K562 (cell line): ENCODE data around the gene SCAMP3. TPM values are rescaled to one million over a fixed set of nuclear protein-coding genes. Genes with fewer than 3 reads are reported as not detected.

Experiments
- ADNP ChIP-seq: fragments of 200-800 bp; sonication (Bioruptor generic); IDR thresholded peaks from 2 replicates; pipeline ENCODE4 v1.6.1; 2016; ENCODE audit warnings: missing genetic modification characterization, missing compliant biosample characterization
- ARNT ChIP-seq, 2 experiments: fragments of 450-650 bp; IDR thresholded peaks; 2 replicates each; pipeline ENCODE4 v1.6.1; 2016; ENCODE audit warnings: mild to moderate bottlenecking in 1 of 2
- CCNT2 ChIP-seq: IDR thresholded peaks from 2 replicates; pipeline ENCODE4 v1.6.1; 2011; ENCODE audit warnings: borderline replicate concordance, low read depth, mild to moderate bottlenecking, moderate library complexity, mixed read lengths, low read length; ENCODE audit not compliant: insufficient read length; ENCODE audit errors: extremely low read depth
- CTBP1 ChIP-seq: fragments of 450-650 bp; IDR thresholded peaks from 2 replicates; pipeline ENCODE4 v1.6.1; 2016; ENCODE audit warnings: borderline replicate concordance
- DACH1 ChIP-seq: fragments of 450-650 bp; IDR thresholded peaks from 2 replicates; pipeline ENCODE4 v1.6.1; 2018; ENCODE audit not compliant: partially characterized antibody
- EGR1 ChIP-seq: fragments of 450-650 bp; conservative IDR thresholded peaks from 2 replicates; pipeline ENCODE4 v1.6.1; 2017; ENCODE audit warnings: mild to moderate bottlenecking
- ELF1 ChIP-seq: fragments of 200-800 bp; sonication (Bioruptor generic); IDR thresholded peaks from 2 replicates; pipeline ENCODE4 v1.6.1; 2016; ENCODE audit warnings: missing genetic modification characterization, missing compliant biosample characterization
- ETV1 ChIP-seq: fragments of 450-650 bp; conservative IDR thresholded peaks from 2 replicates; pipeline ENCODE4 v1.6.1; 2016; ENCODE audit warnings: missing genetic modification characterization, control low read depth, low read depth, missing compliant biosample characterization
- GATAD2B ChIP-seq: fragments of 450-650 bp; IDR thresholded peaks from 2 replicates; pipeline ENCODE4 v1.6.1; 2017; ENCODE audit warnings: mild to moderate bottlenecking, borderline replicate concordance
- MTA2 ChIP-seq: fragments of 450-650 bp; IDR thresholded peaks from 2 replicates; pipeline ENCODE4 v1.6.1; 2016; ENCODE audit warnings: low read depth
- NCOR1 ChIP-seq: fragments of 450-650 bp; IDR thresholded peaks from 2 replicates; pipeline ENCODE4 v1.6.1; 2016; ENCODE audit warnings: mild to moderate bottlenecking, moderate library complexity
- NR1H2 ChIP-seq: sonication (generic); formaldehyde crosslinking; IDR thresholded peaks from 2 replicates; pipeline ENCODE4 v1.4.0; 2020; ENCODE audit warnings: mild to moderate bottlenecking, missing genetic modification reagents
- RBM17 ChIP-seq: fragments of 200-400 bp; formaldehyde crosslinking; IDR thresholded peaks from 2 replicates; pipeline ENCODE4 v1.6.1; 2017; ENCODE audit warnings: low read depth, mild to moderate bottlenecking, low read length, borderline replicate concordance
- RCOR1 ChIP-seq, 2 experiments: IDR thresholded peaks; 2 replicates each; pipeline ENCODE4 v1.6.1; 2012; ENCODE audit warnings: low read depth in 2 of 2, low read length in 2 of 2, borderline replicate concordance in 1 of 2, improper control_type of control experiment in 1 of 2
- SMC3 ChIP-seq: conservative IDR thresholded peaks from 2 replicates; pipeline ENCODE4 v1.6.1; 2011; ENCODE audit warnings: low read depth, low read length, improper control_type of control experiment; ENCODE audit not compliant: insufficient read depth
- SRSF3 ChIP-seq: fragments of 200-400 bp; formaldehyde crosslinking; IDR thresholded peaks from 2 replicates; pipeline ENCODE4 v1.6.1; 2016; ENCODE audit warnings: mild to moderate bottlenecking, low read length, moderate library complexity; ENCODE audit not compliant: insufficient read depth
- YBX1 ChIP-seq: fragments of 450-650 bp; IDR thresholded peaks from 2 replicates; pipeline ENCODE4 v1.7.1; 2016; ENCODE audit warnings: mild to moderate bottlenecking
- ZBTB7A ChIP-seq: IDR thresholded peaks from 2 replicates; pipeline ENCODE4 v1.6.1; 2011; ENCODE audit warnings: low read depth, mild to moderate bottlenecking, low read length, moderate library complexity, borderline replicate concordance; ENCODE audit not compliant: control insufficient read depth
- ZEB2 ChIP-seq: fragments of 450-650 bp; IDR thresholded peaks from 2 replicates; pipeline ENCODE4 v1.6.1; 2016
- polyA plus RNA-seq, 8 experiments: library from polyadenylated mRNA; depleted of rRNA in 4 of 8; stranded (reverse) in 5 of 8; unstranded in 3 of 8; fragments of >200 nt; fragmentation: Nextera tagmentation in 2 of 8; fragmentation: Illumina TruSeq in 1 of 8; extraction: Ambion mirVana in 2 of 8; extraction: Trizol in 1 of 8; gene quantifications; 2 replicates each; pipeline versions ENCODE4 v1.2.1 to v1.2.3, GENCODE V29; 2011 to 2014; ENCODE audit warnings: inconsistent platforms in 1 of 8, missing spikeins in 1 of 8
- total RNA-seq, 7 experiments: library from RNA; depleted of rRNA in 6 of 7; stranded (reverse); fragments of >200 nt in 6 of 7; fragmentation: Illumina TruSeq in 2 of 7; extraction: Trizol in 2 of 7; gene quantifications; 2 replicates each; pipeline versions ENCODE4 v1.2.1 to v1.2.3, GENCODE V29; 2011 to 2021; ENCODE audit warnings: low replicate concordance in 1 of 7
- TF ChIP-seq, protein P1 (sequence below), 3 experiments: fragments of 200-800 bp in 1 of 3; fragments of 250-450 bp in 1 of 3; fragments of 450-650 bp in 1 of 3; sonication (Bioruptor Pico) in 1 of 3; sonication (Bioruptor generic) in 1 of 3; formaldehyde crosslinking in 1 of 3; IDR thresholded peaks; 2 replicates each; pipeline versions ENCODE4 v1.6.1 to v1.8.0; 2016 to 2022; ENCODE audit warnings: mild to moderate bottlenecking in 2 of 3, missing genetic modification characterization in 2 of 3, missing compliant biosample characterization in 1 of 3, moderate library complexity in 1 of 3
- TF ChIP-seq, protein P2 (sequence below), 3 experiments: IDR thresholded peaks in 2 of 3; conservative IDR thresholded peaks in 1 of 3; 2 replicates each; pipeline ENCODE4 v1.5.1; 2011 to 2012; ENCODE audit warnings: low read length in 3 of 3, mild to moderate bottlenecking in 3 of 3, control low read depth in 2 of 3, improper control_type of control experiment in 1 of 3, inconsistent platforms in 1 of 3, low read depth in 1 of 3, mixed read lengths in 1 of 3, moderate library complexity in 1 of 3; ENCODE audit not compliant: insufficient read depth in 2 of 3
- TF ChIP-seq, protein P3 (sequence below): conservative IDR thresholded peaks from 2 replicates; pipeline ENCODE4 v1.6.1; 2011; ENCODE audit warnings: low read depth, mild to moderate bottlenecking, low read length; ENCODE audit not compliant: control insufficient read depth

The SCAMP3 gene
- total and polyA plus RNA-seq, 9 of the 15 experiments (the other 6 are each of a cell fraction or from before 2014, with no cell fraction given) = 14.2 to 131 (median 86.1) TPM

DNA sequence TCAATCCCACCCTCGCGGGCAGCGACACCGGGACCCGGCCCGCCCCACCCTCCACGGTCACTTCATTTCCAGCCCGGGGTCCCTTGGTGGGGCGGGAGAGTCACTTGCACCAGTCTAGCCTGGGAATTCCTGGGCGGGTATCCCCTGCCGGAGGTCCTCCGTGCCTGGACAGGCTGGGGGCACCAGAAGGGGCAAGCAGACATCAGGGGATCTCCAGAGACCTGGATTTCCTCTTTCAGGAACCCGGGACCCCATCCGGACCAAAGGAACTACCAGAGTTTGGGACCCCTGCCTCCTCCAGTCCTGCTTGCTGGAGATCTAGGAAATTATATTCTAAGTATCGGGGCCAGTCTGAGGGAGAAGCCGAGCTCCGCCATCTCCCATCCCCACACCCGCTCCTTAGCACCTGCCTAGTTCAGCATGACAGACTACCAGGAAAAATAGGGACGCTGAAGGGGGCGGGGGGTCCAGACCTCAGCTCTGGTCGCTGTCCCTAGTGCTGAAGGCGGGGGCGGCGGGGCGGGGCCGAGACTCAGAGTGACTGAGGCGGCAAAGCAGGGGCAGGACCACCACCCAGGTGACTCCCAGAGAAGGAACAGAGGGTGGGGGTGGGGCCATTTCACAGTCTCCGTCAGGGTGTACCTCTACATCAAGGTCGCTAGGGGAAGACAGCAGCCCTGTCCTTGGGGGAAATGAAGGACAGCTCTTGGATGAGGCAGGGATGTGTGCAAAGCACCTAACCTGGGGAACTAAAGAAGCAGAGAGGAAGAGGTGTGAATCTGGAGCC, 15.9 kb upstream of the SCAMP3 start (continued):
- no peak for TF ChIP-seq NCOR1
- TF ChIP-seq, protein P1, sequence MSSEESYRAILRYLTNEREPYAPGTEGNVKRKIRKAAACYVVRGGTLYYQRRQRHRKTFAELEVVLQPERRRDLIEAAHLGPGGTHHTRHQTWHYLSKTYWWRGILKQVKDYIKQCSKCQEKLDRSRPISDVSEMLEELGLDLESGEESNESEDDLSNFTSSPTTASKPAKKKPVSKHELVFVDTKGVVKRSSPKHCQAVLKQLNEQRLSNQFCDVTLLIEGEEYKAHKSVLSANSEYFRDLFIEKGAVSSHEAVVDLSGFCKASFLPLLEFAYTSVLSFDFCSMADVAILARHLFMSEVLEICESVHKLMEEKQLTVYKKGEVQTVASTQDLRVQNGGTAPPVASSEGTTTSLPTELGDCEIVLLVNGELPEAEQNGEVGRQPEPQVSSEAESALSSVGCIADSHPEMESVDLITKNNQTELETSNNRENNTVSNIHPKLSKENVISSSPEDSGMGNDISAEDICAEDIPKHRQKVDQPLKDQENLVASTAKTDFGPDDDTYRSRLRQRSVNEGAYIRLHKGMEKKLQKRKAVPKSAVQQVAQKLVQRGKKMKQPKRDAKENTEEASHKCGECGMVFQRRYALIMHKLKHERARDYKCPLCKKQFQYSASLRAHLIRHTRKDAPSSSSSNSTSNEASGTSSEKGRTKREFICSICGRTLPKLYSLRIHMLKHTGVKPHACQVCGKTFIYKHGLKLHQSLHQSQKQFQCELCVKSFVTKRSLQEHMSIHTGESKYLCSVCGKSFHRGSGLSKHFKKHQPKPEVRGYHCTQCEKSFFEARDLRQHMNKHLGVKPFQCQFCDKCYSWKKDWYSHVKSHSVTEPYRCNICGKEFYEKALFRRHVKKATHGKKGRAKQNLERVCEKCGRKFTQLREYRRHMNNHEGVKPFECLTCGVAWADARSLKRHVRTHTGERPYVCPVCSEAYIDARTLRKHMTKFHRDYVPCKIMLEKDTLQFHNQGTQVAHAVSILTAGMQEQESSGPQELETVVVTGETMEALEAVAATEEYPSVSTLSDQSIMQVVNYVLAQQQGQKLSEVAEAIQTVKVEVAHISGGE (CRISPR knock-in tag; IDR thresholded peaks at IDR 0.05) = no peak
- TF ChIP-seq ETV1 (tag) = no peak
- no peak for TF ChIP-seq SRSF3
- no peak for TF ChIP-seq GATAD2B
- no peak for TF ChIP-seq ARNT (IDR thresholded peaks at IDR 0.05)
- TF ChIP-seq SMC3 = 0 out of 2 replicates have a peak, but pooled peaks have one; percentile 27
- peak; percentile 96 for TF ChIP-seq ZBTB7A
- TF ChIP-seq ZEB2 = no peak
- TF ChIP-seq CTBP1 = no peak
- no peak for TF ChIP-seq ELF1 (tag)
- TF ChIP-seq RCOR1 (IDR thresholded peaks at IDR 0.05; ENCODE audit: borderline replicate concordance in 1 of 2, low read depth in 2 of 2, low read length in 2 of 2) = peak in 1 of 2 experiments; percentile 5; a peak in 1 of 4 replicates
- no peak for TF ChIP-seq MTA2
- no peak for TF ChIP-seq YBX1
- TF ChIP-seq DACH1 = no peak
- TF ChIP-seq CCNT2 = no peak
- TF ChIP-seq EGR1 = peak; percentile 97
- TF ChIP-seq, protein P2, sequence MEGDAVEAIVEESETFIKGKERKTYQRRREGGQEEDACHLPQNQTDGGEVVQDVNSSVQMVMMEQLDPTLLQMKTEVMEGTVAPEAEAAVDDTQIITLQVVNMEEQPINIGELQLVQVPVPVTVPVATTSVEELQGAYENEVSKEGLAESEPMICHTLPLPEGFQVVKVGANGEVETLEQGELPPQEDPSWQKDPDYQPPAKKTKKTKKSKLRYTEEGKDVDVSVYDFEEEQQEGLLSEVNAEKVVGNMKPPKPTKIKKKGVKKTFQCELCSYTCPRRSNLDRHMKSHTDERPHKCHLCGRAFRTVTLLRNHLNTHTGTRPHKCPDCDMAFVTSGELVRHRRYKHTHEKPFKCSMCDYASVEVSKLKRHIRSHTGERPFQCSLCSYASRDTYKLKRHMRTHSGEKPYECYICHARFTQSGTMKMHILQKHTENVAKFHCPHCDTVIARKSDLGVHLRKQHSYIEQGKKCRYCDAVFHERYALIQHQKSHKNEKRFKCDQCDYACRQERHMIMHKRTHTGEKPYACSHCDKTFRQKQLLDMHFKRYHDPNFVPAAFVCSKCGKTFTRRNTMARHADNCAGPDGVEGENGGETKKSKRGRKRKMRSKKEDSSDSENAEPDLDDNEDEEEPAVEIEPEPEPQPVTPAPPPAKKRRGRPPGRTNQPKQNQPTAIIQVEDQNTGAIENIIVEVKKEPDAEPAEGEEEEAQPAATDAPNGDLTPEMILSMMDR (IDR thresholded peaks at IDR 0.05 in 2 of 3, conservative IDR thresholded peaks at IDR 0.05 in 1 of 3; ENCODE audit: insufficient read depth in 2 of 3, low read depth in 1 of 3, low read length in 3 of 3) = peak; percentile 29 to 43 (median 40); a peak in 2 of 6 replicates
- TF ChIP-seq NR1H2 (CRISPR knock-in tag) = no peak
- TF ChIP-seq RBM17 = no peak
- TF ChIP-seq, protein P3, sequence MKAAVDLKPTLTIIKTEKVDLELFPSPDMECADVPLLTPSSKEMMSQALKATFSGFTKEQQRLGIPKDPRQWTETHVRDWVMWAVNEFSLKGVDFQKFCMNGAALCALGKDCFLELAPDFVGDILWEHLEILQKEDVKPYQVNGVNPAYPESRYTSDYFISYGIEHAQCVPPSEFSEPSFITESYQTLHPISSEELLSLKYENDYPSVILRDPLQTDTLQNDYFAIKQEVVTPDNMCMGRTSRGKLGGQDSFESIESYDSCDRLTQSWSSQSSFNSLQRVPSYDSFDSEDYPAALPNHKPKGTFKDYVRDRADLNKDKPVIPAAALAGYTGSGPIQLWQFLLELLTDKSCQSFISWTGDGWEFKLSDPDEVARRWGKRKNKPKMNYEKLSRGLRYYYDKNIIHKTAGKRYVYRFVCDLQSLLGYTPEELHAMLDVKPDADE = peak; percentile 14; the same call in 1 of the 2 replicates
- no peak for TF ChIP-seq ADNP (tag)
